ENCODE data around the gene LIMS2. TPM values are rescaled to one million over a fixed set of nuclear protein-coding genes. Genes with fewer than 3 reads are reported as not detected.

The LIMS2 gene
- total RNA-seq, 1 experiment from 2014 or later = 8.9 TPM

DNA sequence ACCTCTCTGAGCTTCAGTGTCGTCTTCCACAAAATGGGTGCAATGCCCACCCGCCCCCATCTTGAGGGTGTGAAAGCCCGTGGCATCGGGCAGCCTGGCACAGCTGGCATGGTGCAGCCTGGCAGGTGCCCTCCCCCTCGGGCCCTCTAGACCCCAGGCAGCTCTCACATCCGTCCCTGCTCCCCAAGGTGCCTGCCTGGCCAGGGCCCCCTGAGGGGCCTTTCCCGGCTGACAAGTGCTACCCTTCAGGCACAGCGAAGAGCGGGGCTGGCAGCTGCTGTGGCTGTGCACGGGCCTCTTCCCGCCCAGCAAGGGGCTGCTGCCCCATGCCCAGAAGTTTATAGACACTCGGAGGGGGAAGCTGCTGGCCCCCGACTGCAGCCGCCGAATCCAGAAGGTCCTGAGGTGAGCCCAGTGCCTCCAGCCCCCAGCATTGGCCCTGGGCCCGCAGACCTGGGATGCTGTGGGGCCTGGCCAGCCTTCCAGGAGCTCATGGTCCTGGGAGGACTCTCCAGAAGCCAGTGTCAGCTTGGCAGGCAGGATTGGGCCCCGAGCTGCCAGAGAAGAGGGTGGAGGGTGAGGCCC is 43.2 kb downstream of the LIMS2 start:
- DNase-seq (ENCODE audit: low read depth, low spot score) (no peak), ATAC-seq (no peak)
- Histone ChIP-seq H3K27ac (ENCODE audit: low read length) (no peak overlapping the region), H3K4me3 (ENCODE audit: low read depth in 2 of 2, low read length in 2 of 2) (no peak overlapping the region), H3K36me3 (ENCODE audit: control insufficient read depth, insufficient read depth, low read length) (no peaks in the 10 kb centered on the region), H3K9me3 (ENCODE audit: control insufficient read depth, insufficient read depth, low read depth, low read length) (no peaks in the 10 kb centered on the region), H3K27me3 (ENCODE audit: control insufficient read depth, insufficient read depth, low read length) (no peaks in the 10 kb centered on the region), H3K4me1 (ENCODE audit: control insufficient read depth, insufficient read depth, low read length) (no peaks in the 10 kb centered on the region; the same call in 1 of the 2 replicates)
- no TSS peak for BruUV-seq (replicated peaks)
- intact Hi-C loops (cut with micrococcal nuclease; ENCODE audit: unreplicated experiment) (no loop called here), in situ Hi-C loops (cut with HindIII; ENCODE audit: low pct_unique_long_range_greater_than_20kb, low sequenced_read_pairs) (no loop called here)
- no peak for TF ChIP-seq TCF7L2 (IDR thresholded peaks at IDR 0.05; ENCODE audit: low read depth, low read length)
- TF ChIP-seq SIN3A (IDR thresholded peaks at IDR 0.05; ENCODE audit: borderline replicate concordance, insufficient read depth, low read depth, low read length) = no peak
- TF ChIP-seq, protein P1, sequence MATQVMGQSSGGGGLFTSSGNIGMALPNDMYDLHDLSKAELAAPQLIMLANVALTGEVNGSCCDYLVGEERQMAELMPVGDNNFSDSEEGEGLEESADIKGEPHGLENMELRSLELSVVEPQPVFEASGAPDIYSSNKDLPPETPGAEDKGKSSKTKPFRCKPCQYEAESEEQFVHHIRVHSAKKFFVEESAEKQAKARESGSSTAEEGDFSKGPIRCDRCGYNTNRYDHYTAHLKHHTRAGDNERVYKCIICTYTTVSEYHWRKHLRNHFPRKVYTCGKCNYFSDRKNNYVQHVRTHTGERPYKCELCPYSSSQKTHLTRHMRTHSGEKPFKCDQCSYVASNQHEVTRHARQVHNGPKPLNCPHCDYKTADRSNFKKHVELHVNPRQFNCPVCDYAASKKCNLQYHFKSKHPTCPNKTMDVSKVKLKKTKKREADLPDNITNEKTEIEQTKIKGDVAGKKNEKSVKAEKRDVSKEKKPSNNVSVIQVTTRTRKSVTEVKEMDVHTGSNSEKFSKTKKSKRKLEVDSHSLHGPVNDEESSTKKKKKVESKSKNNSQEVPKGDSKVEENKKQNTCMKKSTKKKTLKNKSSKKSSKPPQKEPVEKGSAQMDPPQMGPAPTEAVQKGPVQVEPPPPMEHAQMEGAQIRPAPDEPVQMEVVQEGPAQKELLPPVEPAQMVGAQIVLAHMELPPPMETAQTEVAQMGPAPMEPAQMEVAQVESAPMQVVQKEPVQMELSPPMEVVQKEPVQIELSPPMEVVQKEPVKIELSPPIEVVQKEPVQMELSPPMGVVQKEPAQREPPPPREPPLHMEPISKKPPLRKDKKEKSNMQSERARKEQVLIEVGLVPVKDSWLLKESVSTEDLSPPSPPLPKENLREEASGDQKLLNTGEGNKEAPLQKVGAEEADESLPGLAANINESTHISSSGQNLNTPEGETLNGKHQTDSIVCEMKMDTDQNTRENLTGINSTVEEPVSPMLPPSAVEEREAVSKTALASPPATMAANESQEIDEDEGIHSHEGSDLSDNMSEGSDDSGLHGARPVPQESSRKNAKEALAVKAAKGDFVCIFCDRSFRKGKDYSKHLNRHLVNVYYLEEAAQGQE (IDR thresholded peaks at IDR 0.05; ENCODE audit: insufficient read depth in 1 of 2, low read depth in 2 of 2, low read length in 1 of 2) = no peak
- TF ChIP-seq, protein P2, sequence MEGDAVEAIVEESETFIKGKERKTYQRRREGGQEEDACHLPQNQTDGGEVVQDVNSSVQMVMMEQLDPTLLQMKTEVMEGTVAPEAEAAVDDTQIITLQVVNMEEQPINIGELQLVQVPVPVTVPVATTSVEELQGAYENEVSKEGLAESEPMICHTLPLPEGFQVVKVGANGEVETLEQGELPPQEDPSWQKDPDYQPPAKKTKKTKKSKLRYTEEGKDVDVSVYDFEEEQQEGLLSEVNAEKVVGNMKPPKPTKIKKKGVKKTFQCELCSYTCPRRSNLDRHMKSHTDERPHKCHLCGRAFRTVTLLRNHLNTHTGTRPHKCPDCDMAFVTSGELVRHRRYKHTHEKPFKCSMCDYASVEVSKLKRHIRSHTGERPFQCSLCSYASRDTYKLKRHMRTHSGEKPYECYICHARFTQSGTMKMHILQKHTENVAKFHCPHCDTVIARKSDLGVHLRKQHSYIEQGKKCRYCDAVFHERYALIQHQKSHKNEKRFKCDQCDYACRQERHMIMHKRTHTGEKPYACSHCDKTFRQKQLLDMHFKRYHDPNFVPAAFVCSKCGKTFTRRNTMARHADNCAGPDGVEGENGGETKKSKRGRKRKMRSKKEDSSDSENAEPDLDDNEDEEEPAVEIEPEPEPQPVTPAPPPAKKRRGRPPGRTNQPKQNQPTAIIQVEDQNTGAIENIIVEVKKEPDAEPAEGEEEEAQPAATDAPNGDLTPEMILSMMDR (IDR thresholded peaks at IDR 0.05) = no peak
- no peak for TF ChIP-seq POLR2AphosphoS5 (IDR thresholded peaks at IDR 0.05; ENCODE audit: low read depth, low read length)
- ChIA-PET POLR2A (no interaction called here), CTCF (no interaction called here)

DNA sequence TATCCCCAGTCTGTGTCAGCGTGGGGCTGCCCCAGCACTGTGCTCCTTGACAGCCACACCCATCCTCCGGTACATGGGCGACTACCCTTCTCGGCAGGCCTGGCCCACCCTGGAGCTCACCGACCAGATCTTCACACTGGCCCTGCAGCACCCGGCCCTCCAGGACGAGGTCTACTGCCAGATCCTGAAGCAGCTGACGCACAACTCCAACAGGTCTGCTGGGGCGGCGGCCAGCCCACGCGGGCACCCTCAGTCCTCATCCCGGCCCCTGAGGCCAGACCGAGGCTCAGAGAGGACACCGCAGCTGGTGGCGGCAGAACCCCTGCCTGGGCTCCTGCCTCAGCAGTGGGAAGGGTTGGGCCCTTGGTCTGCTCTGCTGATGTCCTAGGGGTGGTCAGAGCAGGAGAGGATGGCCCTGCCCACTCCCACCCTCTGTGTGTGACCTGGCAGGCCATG is 43.8 kb downstream of the LIMS2 start:
- Histone ChIP-seq H3K9me3 (ENCODE audit: control insufficient read depth, insufficient read depth, low read depth, low read length) (no peaks in the 10 kb centered on the region), H3K36me3 (ENCODE audit: control insufficient read depth, insufficient read depth, low read length) (no peaks in the 10 kb centered on the region), H3K4me3 (ENCODE audit: low read depth in 2 of 2, low read length in 2 of 2) (no peak overlapping the region), H3K27me3 (ENCODE audit: control insufficient read depth, insufficient read depth, low read length) (no peaks in the 10 kb centered on the region), H3K27ac (ENCODE audit: low read length) (no peak overlapping the region), H3K4me1 (ENCODE audit: control insufficient read depth, insufficient read depth, low read length) (no peaks in the 10 kb centered on the region; the same call in 1 of the 2 replicates)
- POLR2A ChIA-PET = no interaction called here
- DNase-seq (ENCODE audit: low read depth, low spot score) (no peak), ATAC-seq (no peak)
- BruUV-seq (replicated peaks) = no TSS peak
- in situ Hi-C loops (cut with HindIII; ENCODE audit: low pct_unique_long_range_greater_than_20kb, low sequenced_read_pairs) (no loop called here), intact Hi-C loops (cut with micrococcal nuclease; ENCODE audit: unreplicated experiment) (no loop called here)
- CTCF ChIA-PET = no interaction called here
- TF ChIP-seq TCF7L2 (IDR thresholded peaks at IDR 0.05; ENCODE audit: low read depth, low read length) = no peak
- TF ChIP-seq, protein P1 (IDR thresholded peaks at IDR 0.05; ENCODE audit: insufficient read depth in 1 of 2, low read depth in 2 of 2, low read length in 1 of 2) = no peak
- TF ChIP-seq, protein P2 (IDR thresholded peaks at IDR 0.05) = no peak
- no peak for TF ChIP-seq POLR2AphosphoS5 (IDR thresholded peaks at IDR 0.05; ENCODE audit: low read depth, low read length)
- no peak for TF ChIP-seq SIN3A (IDR thresholded peaks at IDR 0.05; ENCODE audit: borderline replicate concordance, insufficient read depth, low read depth, low read length)

Data from Panc1 (cell line).